Measurements from ENCODE around the gene SRGAP2B.
"Not testable (repeated sequence)": the region's sequence is repeated elsewhere in the genome, so short reads cannot be mapped to it uniquely, and the experiment has no call there.

The SRGAP2B gene

GRCh38 chr1:145095284-145096057, at the start of gene SRGAP2B, which contains the start of gene FAM72D:
Gene SRGAP2B, minus strand, starts transcription at chr1:145095328. Its CDS starts 2,427 bp downstream, at chr1:145092901.
Gene FAM72D, plus strand, starts transcription at chr1:145095974. Its CDS starts 874 bp downstream, at chr1:145096848.
- not testable (repeated sequence) for FAIRE-seq; DNase-seq (ENCODE audit: insufficient read length, low spot score)

- FAIRE-seq; DNase-seq (ENCODE audit: insufficient read length, low spot score): not testable (repeated sequence)
Measured at GRCh38 chr1:145144264-145144913, 49.3 kb upstream of the SRGAP2B start.

- FAIRE-seq = not testable (repeated sequence)
Measured at GRCh38 chr1:145140549-145140948, 45.4 kb upstream of the SRGAP2B start.

GRCh38 chr1:145134476-145134875, 39.3 kb upstream of the SRGAP2B start:
- not testable (repeated sequence) for FAIRE-seq

More at GRCh38 chr1:145140549-145140948, 45.4 kb upstream of the SRGAP2B start:
- DNase-seq (ENCODE audit: insufficient read length, low spot score) = not testable (repeated sequence)

GRCh38 chr1:145128697-145129469, 33.8 kb upstream of the SRGAP2B start:
- FAIRE-seq = not testable (repeated sequence)

More at GRCh38 chr1:145134476-145134875, 39.3 kb upstream of the SRGAP2B start:
- DNase-seq (ENCODE audit: insufficient read length, low spot score) = not testable (repeated sequence)

GRCh38 chr1:145127144-145127543, 32.0 kb upstream of the SRGAP2B start:
- DNase-seq (ENCODE audit: insufficient read length, low spot score); FAIRE-seq: not testable (repeated sequence)

More at GRCh38 chr1:145128697-145129469, 33.8 kb upstream of the SRGAP2B start:
- DNase-seq (ENCODE audit: insufficient read length, low spot score) = not testable (repeated sequence)

- not testable (repeated sequence) for DNase-seq (ENCODE audit: insufficient read length, low spot score); FAIRE-seq
Measured at GRCh38 chr1:145125112-145125511, 30.0 kb upstream of the SRGAP2B start.

- FAIRE-seq = not testable (repeated sequence)
Measured at GRCh38 chr1:145123992-145124641, 29.0 kb upstream of the SRGAP2B start.

GRCh38 chr1:145123062-145123395, 27.9 kb upstream of the SRGAP2B start:
- not testable (repeated sequence) for DNase-seq (ENCODE audit: insufficient read length, low spot score); FAIRE-seq

More at GRCh38 chr1:145123992-145124641, 29.0 kb upstream of the SRGAP2B start:
- DNase-seq (ENCODE audit: insufficient read length, low spot score) = not testable (repeated sequence)

- not testable (repeated sequence) for DNase-seq (ENCODE audit: insufficient read length, low spot score); FAIRE-seq
Measured at GRCh38 chr1:145122344-145123061, 27.4 kb upstream of the SRGAP2B start.

GRCh38 chr1:145119842-145120241, 24.7 kb upstream of the SRGAP2B start:
- FAIRE-seq; DNase-seq (ENCODE audit: insufficient read length, low spot score): not testable (repeated sequence)

GRCh38 chr1:145115587-145116493, 20.7 kb upstream of the SRGAP2B start:
- not testable (repeated sequence) for DNase-seq (ENCODE audit: insufficient read length, low spot score); FAIRE-seq

GRCh38 chr1:145114560-145115057, 19.5 kb upstream of the SRGAP2B start:
- not testable (repeated sequence) for FAIRE-seq; DNase-seq (ENCODE audit: insufficient read length, low spot score)

GRCh38 chr1:145112703-145113102, 17.6 kb upstream of the SRGAP2B start:
- not testable (repeated sequence) for FAIRE-seq; DNase-seq (ENCODE audit: insufficient read length, low spot score)

GRCh38 chr1:145111674-145112073, 16.5 kb upstream of the SRGAP2B start:
- not testable (repeated sequence) for FAIRE-seq; DNase-seq (ENCODE audit: insufficient read length, low spot score)

- DNase-seq (ENCODE audit: insufficient read length, low spot score); FAIRE-seq: not testable (repeated sequence)
Measured at GRCh38 chr1:145103294-145103693, 8.2 kb upstream of the SRGAP2B start.

GRCh38 chr1:145101725-145102124, 6.6 kb upstream of the SRGAP2B start:
- not testable (repeated sequence) for DNase-seq (ENCODE audit: insufficient read length, low spot score); FAIRE-seq

Measured in HTR-8/SVneo (cell line).